Left ventricle myocardium inferior (tissue), 1 donor: ENCODE data around the gene SEC31B. TPM values are rescaled to one million over a fixed set of nuclear protein-coding genes. Genes with fewer than 3 reads are reported as not detected.

Experiments
- DNase-seq: peaks from one replicate; pipeline ENCODE4 v3.0.0-alpha.2; 2020
- H3K27ac ChIP-seq: fragments of 200-600 bp; replicated peaks from 2 replicates; pipeline ENCODE4 v1.8.0; 2021
- H3K27me3 ChIP-seq: fragments of 200-600 bp; 2 replicates; pipeline ENCODE4 v1.8.0; 2021; ENCODE audit warnings: low read depth
- H3K36me3 ChIP-seq: fragments of 200-600 bp; 2 replicates; pipeline ENCODE4 v1.8.0; 2021
- H3K4me1 ChIP-seq: fragments of 200-600 bp; 2 replicates; pipeline ENCODE4 v1.8.0; 2021
- H3K4me3 ChIP-seq: fragments of 200-600 bp; 2 replicates; pipeline ENCODE4 v1.8.0; 2021; ENCODE audit warnings: mild to moderate bottlenecking, moderate library complexity
- H3K9me3 ChIP-seq: fragments of 200-600 bp; replicated peaks from 2 replicates; pipeline ENCODE4 v1.8.0; 2021
- intact Hi-C: fragments of 100-400 bp; cut with micrococcal nuclease; formaldehyde crosslinking; loops from one replicate; pipeline ENCODE4 v1.11.0; 2022
- total RNA-seq: library from RNA; stranded (reverse); fragmentation: NEBNext Ultra II Directional; extraction: Animal tissue kit (Norgen Biotek cat#: 25700); gene quantifications from one replicate; pipeline ENCODE4 v1.2.1, GENCODE V29; 2021
- TF ChIP-seq, protein P1 (sequence below): fragments of 200-600 bp; IDR thresholded peaks from 2 replicates; pipeline ENCODE4 v1.8.0; 2021; ENCODE audit warnings: antibody characterized with exemption, mild to moderate bottlenecking, borderline replicate concordance
- donor health status: DM: no; HTN: yes; CAD: no; lungs with severe emphysema.

The SEC31B gene
- total RNA-seq, 1 donor from 2014 or later: 8.8 TPM

DNA sequence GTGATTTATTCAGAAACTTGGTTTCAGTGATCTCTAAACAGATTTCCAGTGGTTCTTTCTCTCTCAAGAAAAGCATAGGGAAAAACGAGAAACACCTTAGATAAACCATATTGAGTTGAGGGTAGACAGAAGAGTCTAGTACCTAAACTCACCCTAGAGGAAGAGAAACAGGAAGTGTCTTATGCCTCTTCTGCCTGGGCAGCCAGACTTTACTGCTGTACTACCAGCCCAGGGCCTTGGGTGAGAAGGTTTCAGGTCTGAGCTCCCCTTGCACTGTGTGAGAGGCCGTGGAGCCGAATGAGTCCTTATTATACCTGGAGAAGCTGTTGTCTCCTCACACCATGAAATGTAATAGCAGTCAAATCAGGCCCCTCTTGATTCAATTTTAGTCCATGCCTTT, 34.3 kb upstream of the SEC31B start:
- H3K36me3 ChIP-seq: peaks cover 19% of the 10 kb centered on the region
- no peak overlapping the region for H3K27ac ChIP-seq
- no peaks in the 10 kb centered on the region for H3K4me1 ChIP-seq
- DNase-seq: no peak
- H3K4me3 ChIP-seq: no peak overlapping the region
- H3K9me3 ChIP-seq: no peaks in the 10 kb centered on the region
- no peaks in the 10 kb centered on the region for H3K27me3 ChIP-seq
- intact Hi-C loops: loop anchor here (10.0 kb wide), 1 partner anchor 321 kb away; no protein-coding TSS in a partner anchor
- TF ChIP-seq, protein P1, sequence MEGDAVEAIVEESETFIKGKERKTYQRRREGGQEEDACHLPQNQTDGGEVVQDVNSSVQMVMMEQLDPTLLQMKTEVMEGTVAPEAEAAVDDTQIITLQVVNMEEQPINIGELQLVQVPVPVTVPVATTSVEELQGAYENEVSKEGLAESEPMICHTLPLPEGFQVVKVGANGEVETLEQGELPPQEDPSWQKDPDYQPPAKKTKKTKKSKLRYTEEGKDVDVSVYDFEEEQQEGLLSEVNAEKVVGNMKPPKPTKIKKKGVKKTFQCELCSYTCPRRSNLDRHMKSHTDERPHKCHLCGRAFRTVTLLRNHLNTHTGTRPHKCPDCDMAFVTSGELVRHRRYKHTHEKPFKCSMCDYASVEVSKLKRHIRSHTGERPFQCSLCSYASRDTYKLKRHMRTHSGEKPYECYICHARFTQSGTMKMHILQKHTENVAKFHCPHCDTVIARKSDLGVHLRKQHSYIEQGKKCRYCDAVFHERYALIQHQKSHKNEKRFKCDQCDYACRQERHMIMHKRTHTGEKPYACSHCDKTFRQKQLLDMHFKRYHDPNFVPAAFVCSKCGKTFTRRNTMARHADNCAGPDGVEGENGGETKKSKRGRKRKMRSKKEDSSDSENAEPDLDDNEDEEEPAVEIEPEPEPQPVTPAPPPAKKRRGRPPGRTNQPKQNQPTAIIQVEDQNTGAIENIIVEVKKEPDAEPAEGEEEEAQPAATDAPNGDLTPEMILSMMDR: no peak

DNA sequence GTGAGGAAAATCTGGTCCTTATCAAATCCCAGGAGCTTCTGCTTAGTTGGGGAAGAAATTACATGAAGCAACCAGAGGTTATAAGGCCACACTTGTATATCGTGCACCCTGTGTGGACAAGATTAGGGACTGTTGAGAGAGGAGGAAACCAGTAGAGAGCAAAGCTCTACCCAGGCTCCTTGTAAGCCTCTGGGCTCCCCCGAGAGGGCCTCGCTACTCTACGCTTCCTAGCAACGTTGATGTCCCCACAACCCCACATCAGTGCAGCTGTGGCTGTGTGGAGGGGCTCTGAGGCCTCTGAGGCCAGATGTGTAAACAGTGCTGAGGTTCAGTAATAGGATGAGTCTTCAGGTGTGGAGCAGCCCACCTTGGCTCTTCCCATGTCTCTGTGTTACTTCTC, 32.1 kb upstream of the SEC31B start:
- H3K27ac ChIP-seq: no peak overlapping the region
- intact Hi-C loops: loop anchor here (10.0 kb wide), 1 partner anchor 323 kb away; no protein-coding TSS in a partner anchor
- peaks cover 41% of the 10 kb centered on the region for H3K36me3 ChIP-seq

DNA sequence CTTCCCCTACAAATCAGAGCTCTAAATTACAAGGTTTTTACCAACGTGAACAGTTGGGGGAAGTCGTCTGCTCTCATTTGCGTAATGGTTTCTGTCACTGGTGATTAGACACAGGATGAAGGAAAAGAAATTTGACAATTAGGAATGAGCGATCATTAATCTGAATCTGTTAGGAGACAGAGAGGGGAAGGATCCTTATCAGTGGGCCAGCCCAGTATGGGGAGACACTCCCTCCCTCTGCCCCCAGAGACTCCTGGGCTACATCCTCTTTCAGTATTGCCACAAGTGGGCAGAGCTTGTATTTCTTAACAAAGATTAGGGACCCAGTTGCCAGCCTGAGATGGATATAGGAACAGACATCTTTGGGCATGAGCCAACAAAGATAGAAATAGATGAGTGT, 31.5 kb upstream of the SEC31B start:
- H3K9me3 ChIP-seq: no peaks in the 10 kb centered on the region
- peaks cover 42% of the 10 kb centered on the region for H3K36me3 ChIP-seq
- H3K27ac ChIP-seq: no peak overlapping the region
- TF ChIP-seq, protein P1: no peak
- intact Hi-C loops: loop anchor here (10.0 kb wide), 1 partner anchor 324 kb away; no protein-coding TSS in a partner anchor
- DNase-seq: no peak
- H3K4me3 ChIP-seq: no peak overlapping the region
- no peaks in the 10 kb centered on the region for H3K27me3 ChIP-seq
- no peaks in the 10 kb centered on the region for H3K4me1 ChIP-seq

More for the DNA sequence above, 32.1 kb upstream of the SEC31B start:
- H3K4me1 ChIP-seq: no peaks in the 10 kb centered on the region
- H3K4me3 ChIP-seq: no peak overlapping the region
- DNase-seq: no peak
- H3K9me3 ChIP-seq: no peaks in the 10 kb centered on the region
- TF ChIP-seq, protein P1: no peak
- no peaks in the 10 kb centered on the region for H3K27me3 ChIP-seq

DNA sequence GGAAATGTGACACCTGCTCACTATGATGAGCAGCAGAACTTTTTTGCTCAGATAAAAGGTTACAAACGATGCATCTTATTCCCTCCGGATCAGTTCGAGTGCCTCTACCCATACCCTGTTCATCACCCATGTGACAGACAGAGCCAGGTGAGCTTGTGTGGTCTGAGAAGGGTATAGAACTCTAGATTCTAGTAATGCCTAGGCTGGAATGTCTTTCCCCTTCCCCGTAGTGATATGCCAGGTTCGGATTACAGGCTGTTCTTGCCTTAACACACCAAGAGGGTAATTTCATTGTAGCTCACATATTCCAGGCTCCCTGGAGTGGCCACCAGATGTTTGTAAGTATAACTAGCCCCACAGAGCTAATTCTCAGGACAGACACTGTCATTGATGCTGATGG, 25.3 kb upstream of the SEC31B start:
- TF ChIP-seq, protein P1: no peak
- no peaks in the 10 kb centered on the region for H3K9me3 ChIP-seq
- intact Hi-C loops: no loop called here
- H3K27me3 ChIP-seq: no peaks in the 10 kb centered on the region
- no peak overlapping the region for H3K4me3 ChIP-seq
- H3K4me1 ChIP-seq: no peaks in the 10 kb centered on the region
- H3K27ac ChIP-seq: no peak overlapping the region
- no peak for DNase-seq
- H3K36me3 ChIP-seq: peaks cover 98% of the 10 kb centered on the region

DNA sequence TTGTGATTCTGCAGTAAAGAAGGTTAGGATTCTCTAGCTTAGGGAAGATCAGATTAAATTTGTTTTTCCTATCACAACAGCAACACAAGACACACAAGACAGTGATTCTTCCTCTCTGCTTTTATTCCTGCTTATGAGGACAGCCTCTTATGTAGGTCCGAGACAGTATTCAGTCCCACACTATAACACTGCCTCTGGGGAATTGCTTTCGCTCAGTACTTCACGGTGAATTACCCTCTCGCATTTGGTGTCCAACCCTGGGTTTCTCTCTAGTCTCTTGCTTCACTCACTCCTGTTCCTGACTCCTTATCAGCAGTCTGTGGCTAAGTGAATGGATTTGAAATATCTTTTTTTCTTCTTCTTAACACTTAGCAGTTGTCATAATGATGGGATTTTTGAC, 17.8 kb upstream of the SEC31B start:
- Histone ChIP-seq H3K4me3 (no peak overlapping the region), H3K9me3 (no peaks in the 10 kb centered on the region), H3K27me3 (no peaks in the 10 kb centered on the region), H3K4me1 (peaks cover 36% of the 10 kb centered on the region), H3K36me3 (peaks cover 51% of the 10 kb centered on the region), H3K27ac (no peak overlapping the region)
- DNase-seq: no peak
- TF ChIP-seq, protein P1: no peak
- intact Hi-C loops: no loop called here
